K562 (cell line): ENCODE data around the gene MRPL37. TPM values are rescaled to one million over a fixed set of nuclear protein-coding genes. Genes with fewer than 3 reads are reported as not detected.

ENCODE experiments used
- CLOCK ChIP-seq: fragments of 250-450 bp; sonication (Bioruptor Pico); IDR thresholded peaks from 2 replicates; pipeline ENCODE4 v1.4.0; 2020; ENCODE audit warnings: mild to moderate bottlenecking, moderate library complexity, borderline replicate concordance
- DNMT1 ChIP-seq: fragments of 450-650 bp; IDR thresholded peaks from 2 replicates; pipeline ENCODE4 v1.6.1; 2016; ENCODE audit warnings: antibody characterized with exemption, mild to moderate bottlenecking
- STAT5A ChIP-seq: IDR thresholded peaks from 2 replicates; pipeline ENCODE4 v1.6.1; 2012; ENCODE audit warnings: low read length, inconsistent platforms, borderline replicate concordance
- ZKSCAN8 ChIP-seq: fragments of 200-800 bp; sonication (Bioruptor generic); IDR thresholded peaks from 2 replicates; pipeline ENCODE4 v1.6.1; 2016; ENCODE audit warnings: missing genetic modification characterization, missing compliant biosample characterization
- ZNF395 ChIP-seq: fragments of 200-800 bp; sonication (Bioruptor generic); IDR thresholded peaks from 2 replicates; pipeline ENCODE4 v1.6.1; 2017; ENCODE audit warnings: missing genetic modification characterization, missing compliant biosample characterization
- ZNF444 ChIP-seq: fragments of 250-450 bp; sonication (Bioruptor Pico); IDR thresholded peaks from 2 replicates; pipeline ENCODE4 v1.4.0; 2020; ENCODE audit warnings: mild to moderate bottlenecking, moderate library complexity
- polyA plus RNA-seq, 8 experiments: library from polyadenylated mRNA; depleted of rRNA in 4 of 8; stranded (reverse) in 5 of 8; unstranded in 3 of 8; fragments of >200 nt; fragmentation: Nextera tagmentation in 2 of 8; fragmentation: Illumina TruSeq in 1 of 8; extraction: Ambion mirVana in 2 of 8; extraction: Trizol in 1 of 8; gene quantifications; 2 replicates each; pipeline versions ENCODE4 v1.2.1 to v1.2.3, GENCODE V29; 2011 to 2014; ENCODE audit warnings: inconsistent platforms in 1 of 8, missing spikeins in 1 of 8
- total RNA-seq, 7 experiments: library from RNA; depleted of rRNA in 6 of 7; stranded (reverse); fragments of >200 nt in 6 of 7; fragmentation: Illumina TruSeq in 2 of 7; extraction: Trizol in 2 of 7; gene quantifications; 2 replicates each; pipeline versions ENCODE4 v1.2.1 to v1.2.3, GENCODE V29; 2011 to 2021; ENCODE audit warnings: low replicate concordance in 1 of 7
- TF ChIP-seq, protein P1 (sequence below): sonication (generic); formaldehyde crosslinking; IDR thresholded peaks from 2 replicates; pipeline ENCODE4 v1.8.0; 2023; ENCODE audit warnings: mild to moderate bottlenecking, missing genetic modification reagents
- TF ChIP-seq, protein P2 (sequence below): fragments of 450-650 bp; IDR thresholded peaks from 2 replicates; pipeline ENCODE4 v1.6.1; 2016; ENCODE audit warnings: mild to moderate bottlenecking

Gene MRPL37
- total and polyA plus RNA-seq, 9 of the 15 experiments (the other 6 are each of a cell fraction or from before 2014, with no cell fraction given), result 52.2 to 303 (median 180) TPM

GRCh38 chr1:54158071-54158470 lies 41.9 kb upstream of the MRPL37 start (continued):
- TF ChIP-seq CLOCK (CRISPR knock-in tag) (no peak), DNMT1 (no peak), ZKSCAN8 (CRISPR knock-in tag) (no peak), STAT5A (no peak), ZNF444 (CRISPR knock-in tag) (no peak), ZNF395 (CRISPR knock-in tag) (no peak)
- TF ChIP-seq, protein P1, sequence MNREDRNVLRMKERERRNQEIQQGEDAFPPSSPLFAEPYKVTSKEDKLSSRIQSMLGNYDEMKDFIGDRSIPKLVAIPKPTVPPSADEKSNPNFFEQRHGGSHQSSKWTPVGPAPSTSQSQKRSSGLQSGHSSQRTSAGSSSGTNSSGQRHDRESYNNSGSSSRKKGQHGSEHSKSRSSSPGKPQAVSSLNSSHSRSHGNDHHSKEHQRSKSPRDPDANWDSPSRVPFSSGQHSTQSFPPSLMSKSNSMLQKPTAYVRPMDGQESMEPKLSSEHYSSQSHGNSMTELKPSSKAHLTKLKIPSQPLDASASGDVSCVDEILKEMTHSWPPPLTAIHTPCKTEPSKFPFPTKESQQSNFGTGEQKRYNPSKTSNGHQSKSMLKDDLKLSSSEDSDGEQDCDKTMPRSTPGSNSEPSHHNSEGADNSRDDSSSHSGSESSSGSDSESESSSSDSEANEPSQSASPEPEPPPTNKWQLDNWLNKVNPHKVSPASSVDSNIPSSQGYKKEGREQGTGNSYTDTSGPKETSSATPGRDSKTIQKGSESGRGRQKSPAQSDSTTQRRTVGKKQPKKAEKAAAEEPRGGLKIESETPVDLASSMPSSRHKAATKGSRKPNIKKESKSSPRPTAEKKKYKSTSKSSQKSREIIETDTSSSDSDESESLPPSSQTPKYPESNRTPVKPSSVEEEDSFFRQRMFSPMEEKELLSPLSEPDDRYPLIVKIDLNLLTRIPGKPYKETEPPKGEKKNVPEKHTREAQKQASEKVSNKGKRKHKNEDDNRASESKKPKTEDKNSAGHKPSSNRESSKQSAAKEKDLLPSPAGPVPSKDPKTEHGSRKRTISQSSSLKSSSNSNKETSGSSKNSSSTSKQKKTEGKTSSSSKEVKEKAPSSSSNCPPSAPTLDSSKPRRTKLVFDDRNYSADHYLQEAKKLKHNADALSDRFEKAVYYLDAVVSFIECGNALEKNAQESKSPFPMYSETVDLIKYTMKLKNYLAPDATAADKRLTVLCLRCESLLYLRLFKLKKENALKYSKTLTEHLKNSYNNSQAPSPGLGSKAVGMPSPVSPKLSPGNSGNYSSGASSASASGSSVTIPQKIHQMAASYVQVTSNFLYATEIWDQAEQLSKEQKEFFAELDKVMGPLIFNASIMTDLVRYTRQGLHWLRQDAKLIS (CRISPR knock-in tag), result no peak
- TF ChIP-seq, protein P2, sequence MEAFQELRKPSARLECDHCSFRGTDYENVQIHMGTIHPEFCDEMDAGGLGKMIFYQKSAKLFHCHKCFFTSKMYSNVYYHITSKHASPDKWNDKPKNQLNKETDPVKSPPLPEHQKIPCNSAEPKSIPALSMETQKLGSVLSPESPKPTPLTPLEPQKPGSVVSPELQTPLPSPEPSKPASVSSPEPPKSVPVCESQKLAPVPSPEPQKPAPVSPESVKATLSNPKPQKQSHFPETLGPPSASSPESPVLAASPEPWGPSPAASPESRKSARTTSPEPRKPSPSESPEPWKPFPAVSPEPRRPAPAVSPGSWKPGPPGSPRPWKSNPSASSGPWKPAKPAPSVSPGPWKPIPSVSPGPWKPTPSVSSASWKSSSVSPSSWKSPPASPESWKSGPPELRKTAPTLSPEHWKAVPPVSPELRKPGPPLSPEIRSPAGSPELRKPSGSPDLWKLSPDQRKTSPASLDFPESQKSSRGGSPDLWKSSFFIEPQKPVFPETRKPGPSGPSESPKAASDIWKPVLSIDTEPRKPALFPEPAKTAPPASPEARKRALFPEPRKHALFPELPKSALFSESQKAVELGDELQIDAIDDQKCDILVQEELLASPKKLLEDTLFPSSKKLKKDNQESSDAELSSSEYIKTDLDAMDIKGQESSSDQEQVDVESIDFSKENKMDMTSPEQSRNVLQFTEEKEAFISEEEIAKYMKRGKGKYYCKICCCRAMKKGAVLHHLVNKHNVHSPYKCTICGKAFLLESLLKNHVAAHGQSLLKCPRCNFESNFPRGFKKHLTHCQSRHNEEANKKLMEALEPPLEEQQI, result no peak
